ENCODE measurements around the gene R3HDM4.
"Not testable (repeated sequence)": the region's sequence is repeated elsewhere in the genome, so short reads cannot be mapped to it uniquely, and the experiment has no call there.

Gene R3HDM4

GRCh38 chr19:892243-892893, 20.7 kb downstream of the R3HDM4 start:
- no peak for DNase-seq (ENCODE audit: low read depth)

GRCh38 chr19:891421-892200, 21.4 kb downstream of the R3HDM4 start:
- DNase-seq (ENCODE audit: low read depth): not testable (repeated sequence)

GRCh38 chr19:890831-891230, 22.2 kb downstream of the R3HDM4 start:
- no peak for DNase-seq (ENCODE audit: low read depth)

GRCh38 chr19:889662-890295, 23.2 kb downstream of the R3HDM4 start:
- DNase-seq (ENCODE audit: low read depth): no peak

- peak; percentile 36 for DNase-seq (ENCODE audit: low read depth)
Observed at GRCh38 chr19:888581-889385, 24.2 kb downstream of the R3HDM4 start.

GRCh38 chr19:887599-887998, 25.4 kb downstream of the R3HDM4 start:
- no peak for DNase-seq (ENCODE audit: low read depth)

- DNase-seq (ENCODE audit: low read depth): no peak
Observed at GRCh38 chr19:887072-887471, 25.9 kb downstream of the R3HDM4 start.

- no peak for DNase-seq (ENCODE audit: low read depth)
Observed at GRCh38 chr19:885536-886224, 27.3 kb downstream of the R3HDM4 start.

GRCh38 chr19:884420-885211, 28.4 kb downstream of the R3HDM4 start:
- DNase-seq (ENCODE audit: low read depth): no peak

- DNase-seq (ENCODE audit: low read depth): no peak
Observed at GRCh38 chr19:883661-884211, 29.3 kb downstream of the R3HDM4 start.

GRCh38 chr19:882871-883497, 30.0 kb downstream of the R3HDM4 start:
- DNase-seq (ENCODE audit: low read depth): no peak

- no peak for DNase-seq (ENCODE audit: low read depth)
Observed at GRCh38 chr19:881385-882071, 31.5 kb downstream of the R3HDM4 start.

GRCh38 chr19:879711-880438, 33.1 kb downstream of the R3HDM4 start:
- DNase-seq (ENCODE audit: low read depth): no peak

- not testable (repeated sequence) for DNase-seq (ENCODE audit: low read depth)
Observed at GRCh38 chr19:878751-879561, 34.1 kb downstream of the R3HDM4 start.

- not testable (repeated sequence) for DNase-seq (ENCODE audit: low read depth)
Observed at GRCh38 chr19:877992-878660, 34.9 kb downstream of the R3HDM4 start.

GRCh38 chr19:876780-877314, 36.2 kb downstream of the R3HDM4 start:
- DNase-seq (ENCODE audit: low read depth): no peak

- no peak for DNase-seq (ENCODE audit: low read depth)
Observed at GRCh38 chr19:876089-876488, 36.9 kb downstream of the R3HDM4 start.

Data from activated T-helper 1 cell treated with Interleukin-2 at 50 U/mL for 16 hours (primary cell).